Measurements from ENCODE around the gene HPCAL4.

The HPCAL4 gene

DNA sequence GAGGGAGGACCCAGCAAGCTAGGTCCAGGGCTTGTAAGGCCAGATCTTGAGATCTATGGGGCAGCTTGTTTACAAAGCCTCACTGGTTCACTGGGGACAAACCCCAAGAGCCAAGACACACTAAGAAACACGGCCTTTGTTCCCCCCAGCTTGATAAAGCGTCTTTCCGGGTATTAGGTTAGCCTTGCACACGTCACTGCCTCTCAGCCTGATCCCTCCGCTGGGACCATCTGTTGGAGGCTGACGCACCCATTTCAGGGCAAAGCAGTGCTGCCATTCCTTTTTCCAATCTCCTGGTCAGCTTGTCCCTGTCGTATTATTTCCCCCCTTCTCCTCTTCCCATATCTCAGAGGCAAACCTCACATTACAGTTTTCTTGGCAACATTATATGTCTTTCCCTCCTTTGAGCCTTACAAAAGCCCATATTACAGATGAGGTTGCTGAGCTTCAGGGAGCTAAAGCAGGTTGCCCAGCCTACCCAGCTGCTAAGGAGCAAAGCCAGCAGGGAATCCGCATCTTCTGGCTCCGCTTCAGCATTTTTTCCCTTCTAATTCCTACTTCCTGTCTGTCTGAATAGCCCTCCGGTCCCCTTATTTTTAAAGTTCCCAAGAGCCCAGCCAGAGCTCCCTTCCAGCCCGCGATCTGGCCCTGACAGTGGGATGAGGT is 55.9 kb downstream of the HPCAL4 start:
- H3K79me2 ChIP-seq (ENCODE audit: insufficient read depth, low read length) = no peaks in the 10 kb centered on the region
- H3K36me3 ChIP-seq (ENCODE audit: insufficient read depth, low read length) = no peaks in the 10 kb centered on the region
- no peak overlapping the region for H3K27ac ChIP-seq (ENCODE audit: low read length)
- no peak overlapping the region for H3K9ac ChIP-seq (ENCODE audit: low read depth, low read length)
- no peaks in the 10 kb centered on the region for H3K9me3 ChIP-seq (ENCODE audit: insufficient read depth, low read length, severe bottlenecking)
- H3K4me1 ChIP-seq (ENCODE audit: insufficient read depth, low read length) = no peaks in the 10 kb centered on the region
- no peak overlapping the region for H3K4me3 ChIP-seq (ENCODE audit: low read depth in 1 of 2, low read length in 2 of 2)
- H3K27me3 ChIP-seq (ENCODE audit: insufficient read depth, low read length, poor library complexity) = peaks cover 9% of the 10 kb centered on the region
- no peak for DNase-seq
- no peak for TF ChIP-seq EZH2 (IDR thresholded peaks at IDR 0.05; ENCODE audit: borderline replicate concordance, low read depth, low read length, severe bottlenecking)
- TF ChIP-seq, protein P1, sequence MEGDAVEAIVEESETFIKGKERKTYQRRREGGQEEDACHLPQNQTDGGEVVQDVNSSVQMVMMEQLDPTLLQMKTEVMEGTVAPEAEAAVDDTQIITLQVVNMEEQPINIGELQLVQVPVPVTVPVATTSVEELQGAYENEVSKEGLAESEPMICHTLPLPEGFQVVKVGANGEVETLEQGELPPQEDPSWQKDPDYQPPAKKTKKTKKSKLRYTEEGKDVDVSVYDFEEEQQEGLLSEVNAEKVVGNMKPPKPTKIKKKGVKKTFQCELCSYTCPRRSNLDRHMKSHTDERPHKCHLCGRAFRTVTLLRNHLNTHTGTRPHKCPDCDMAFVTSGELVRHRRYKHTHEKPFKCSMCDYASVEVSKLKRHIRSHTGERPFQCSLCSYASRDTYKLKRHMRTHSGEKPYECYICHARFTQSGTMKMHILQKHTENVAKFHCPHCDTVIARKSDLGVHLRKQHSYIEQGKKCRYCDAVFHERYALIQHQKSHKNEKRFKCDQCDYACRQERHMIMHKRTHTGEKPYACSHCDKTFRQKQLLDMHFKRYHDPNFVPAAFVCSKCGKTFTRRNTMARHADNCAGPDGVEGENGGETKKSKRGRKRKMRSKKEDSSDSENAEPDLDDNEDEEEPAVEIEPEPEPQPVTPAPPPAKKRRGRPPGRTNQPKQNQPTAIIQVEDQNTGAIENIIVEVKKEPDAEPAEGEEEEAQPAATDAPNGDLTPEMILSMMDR (IDR thresholded peaks at IDR 0.05; ENCODE audit: borderline replicate concordance, extremely low read depth, low read length, poor library complexity, severe bottlenecking) = no peak
- H4K20me1 ChIP-seq (ENCODE audit: insufficient read depth, low read length) = no peaks in the 10 kb centered on the region
- H3K4me2 ChIP-seq (ENCODE audit: insufficient read depth, low read length) = no peak overlapping the region
- no peak for ATAC-seq (ENCODE audit: insufficient read depth, low read depth)
- no peak overlapping the region for H2AFZ ChIP-seq (ENCODE audit: low read depth, low read length)

- Histone ChIP-seq H3K79me2 (ENCODE audit: insufficient read depth, low read length) (no peaks in the 10 kb centered on the region), H3K36me3 (ENCODE audit: insufficient read depth, low read length) (no peaks in the 10 kb centered on the region), H3K4me3 (ENCODE audit: low read depth in 1 of 2, low read length in 2 of 2) (no peak overlapping the region), H4K20me1 (ENCODE audit: insufficient read depth, low read length) (no peaks in the 10 kb centered on the region), H2AFZ (ENCODE audit: low read depth, low read length) (no peak overlapping the region), H3K9ac (ENCODE audit: low read depth, low read length) (no peak overlapping the region), H3K27ac (ENCODE audit: low read length) (no peak overlapping the region), H3K9me3 (ENCODE audit: insufficient read depth, low read length, severe bottlenecking) (no peaks in the 10 kb centered on the region), H3K4me2 (ENCODE audit: insufficient read depth, low read length) (no peak overlapping the region), H3K4me1 (ENCODE audit: insufficient read depth, low read length) (no peaks in the 10 kb centered on the region), H3K27me3 (ENCODE audit: insufficient read depth, low read length, poor library complexity) (peaks cover 16% of the 10 kb centered on the region)
- TF ChIP-seq, protein P1 (IDR thresholded peaks at IDR 0.05; ENCODE audit: borderline replicate concordance, extremely low read depth, low read length, poor library complexity, severe bottlenecking) = no peak
- no peak for TF ChIP-seq EZH2 (IDR thresholded peaks at IDR 0.05; ENCODE audit: borderline replicate concordance, low read depth, low read length, severe bottlenecking)
- ATAC-seq (ENCODE audit: insufficient read depth, low read depth) = no peak
- no peak for DNase-seq
Observed at GRCh38 chr1:39633422-39633821, 57.8 kb downstream of the HPCAL4 start.

GRCh38 chr1:39632682-39633417 is 58.4 kb downstream of the HPCAL4 start:
- no peak overlapping the region for H3K27ac ChIP-seq (ENCODE audit: low read length)
- H3K36me3 ChIP-seq (ENCODE audit: insufficient read depth, low read length) = no peaks in the 10 kb centered on the region
- no peaks in the 10 kb centered on the region for H3K9me3 ChIP-seq (ENCODE audit: insufficient read depth, low read length, severe bottlenecking)
- H2AFZ ChIP-seq (ENCODE audit: low read depth, low read length) = no peak overlapping the region
- no peak overlapping the region for H3K4me2 ChIP-seq (ENCODE audit: insufficient read depth, low read length)
- H3K9ac ChIP-seq (ENCODE audit: low read depth, low read length) = no peak overlapping the region
- H3K4me3 ChIP-seq (ENCODE audit: low read depth in 1 of 2, low read length in 2 of 2) = no peak overlapping the region
- TF ChIP-seq EZH2 (IDR thresholded peaks at IDR 0.05; ENCODE audit: borderline replicate concordance, low read depth, low read length, severe bottlenecking) = no peak
- TF ChIP-seq, protein P1 (IDR thresholded peaks at IDR 0.05; ENCODE audit: borderline replicate concordance, extremely low read depth, low read length, poor library complexity, severe bottlenecking) = no peak
- ATAC-seq (ENCODE audit: insufficient read depth, low read depth) (no peak), DNase-seq (no peak)
- H4K20me1 ChIP-seq (ENCODE audit: insufficient read depth, low read length) = no peaks in the 10 kb centered on the region
- H3K27me3 ChIP-seq (ENCODE audit: insufficient read depth, low read length, poor library complexity) = peaks cover 16% of the 10 kb centered on the region
- no peaks in the 10 kb centered on the region for H3K4me1 ChIP-seq (ENCODE audit: insufficient read depth, low read length)
- no peaks in the 10 kb centered on the region for H3K79me2 ChIP-seq (ENCODE audit: insufficient read depth, low read length)
